ENCODE results near the gene GNAQ. TPM values are rescaled to one million over a fixed set of nuclear protein-coding genes. Genes with fewer than 3 reads are reported as not detected.

Gene GNAQ
- total and polyA plus RNA-seq, 4 donors = 6.8 to 19.6 (median 12.6) TPM

DNA sequence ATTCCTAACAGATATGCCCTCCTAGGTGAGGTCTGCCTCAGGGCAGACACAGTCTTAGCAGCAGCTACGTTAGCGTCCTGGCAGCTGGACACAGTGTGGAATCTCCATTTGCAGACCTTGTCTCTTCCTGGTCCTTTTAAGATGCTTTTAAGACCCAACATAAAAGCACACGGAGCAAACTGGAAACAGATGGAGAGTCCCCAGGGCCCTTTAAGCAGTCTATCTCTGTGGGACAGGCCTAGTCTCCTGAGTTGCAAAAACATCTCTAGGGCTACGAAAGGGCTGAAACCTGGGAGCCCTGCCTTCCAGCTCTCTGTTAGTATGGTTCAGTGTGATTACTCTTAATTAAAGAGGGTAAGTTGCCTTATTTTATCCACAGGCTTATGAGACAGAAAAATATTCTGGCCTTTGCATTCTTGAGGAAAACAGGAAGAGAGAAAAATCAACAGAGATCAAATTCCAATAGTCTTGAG lies 317.5 kb downstream of the GNAQ start:
- TF ChIP-seq, protein P1, sequence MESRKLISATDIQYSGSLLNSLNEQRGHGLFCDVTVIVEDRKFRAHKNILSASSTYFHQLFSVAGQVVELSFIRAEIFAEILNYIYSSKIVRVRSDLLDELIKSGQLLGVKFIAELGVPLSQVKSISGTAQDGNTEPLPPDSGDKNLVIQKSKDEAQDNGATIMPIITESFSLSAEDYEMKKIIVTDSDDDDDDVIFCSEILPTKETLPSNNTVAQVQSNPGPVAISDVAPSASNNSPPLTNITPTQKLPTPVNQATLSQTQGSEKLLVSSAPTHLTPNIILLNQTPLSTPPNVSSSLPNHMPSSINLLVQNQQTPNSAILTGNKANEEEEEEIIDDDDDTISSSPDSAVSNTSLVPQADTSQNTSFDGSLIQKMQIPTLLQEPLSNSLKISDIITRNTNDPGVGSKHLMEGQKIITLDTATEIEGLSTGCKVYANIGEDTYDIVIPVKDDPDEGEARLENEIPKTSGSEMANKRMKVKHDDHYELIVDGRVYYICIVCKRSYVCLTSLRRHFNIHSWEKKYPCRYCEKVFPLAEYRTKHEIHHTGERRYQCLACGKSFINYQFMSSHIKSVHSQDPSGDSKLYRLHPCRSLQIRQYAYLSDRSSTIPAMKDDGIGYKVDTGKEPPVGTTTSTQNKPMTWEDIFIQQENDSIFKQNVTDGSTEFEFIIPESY (IDR thresholded peaks at IDR 0.05) = no peak
- TF ChIP-seq FOXA1 (IDR thresholded peaks at IDR 0.05) (no peak), EGR1 (IDR thresholded peaks at IDR 0.05; ENCODE audit: low read depth in 2 of 2) (no peak), GABPA (IDR thresholded peaks at IDR 0.05 in 1 of 2, conservative IDR thresholded peaks at IDR 0.05 in 1 of 2) (no peak), RAD21 (IDR thresholded peaks at IDR 0.05) (no peak), FOXA2 (IDR thresholded peaks at IDR 0.05) (no peak)
- TF ChIP-seq, protein P2, sequence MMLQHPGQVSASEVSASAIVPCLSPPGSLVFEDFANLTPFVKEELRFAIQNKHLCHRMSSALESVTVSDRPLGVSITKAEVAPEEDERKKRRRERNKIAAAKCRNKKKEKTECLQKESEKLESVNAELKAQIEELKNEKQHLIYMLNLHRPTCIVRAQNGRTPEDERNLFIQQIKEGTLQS (IDR thresholded peaks at IDR 0.05) = no peak
- WGBS = 86% methylated on average over 4 of the region's 4 CpGs
- no peaks in the 10 kb centered on the region for H3K36me3 ChIP-seq (ENCODE audit: control insufficient read depth in 4 of 4, insufficient read depth in 3 of 4, low read depth in 1 of 4, low read length in 3 of 4)
- no peak overlapping the region for H3K9ac ChIP-seq (ENCODE audit: low read depth in 1 of 2, low read length in 2 of 2)
- no peak overlapping the region for H3K4me3 ChIP-seq (ENCODE audit: low read depth in 1 of 3, low read length in 3 of 3)
- no peak for DNase-seq (ENCODE audit: low spot score)
- H3K9me3 ChIP-seq (ENCODE audit: control insufficient read depth in 4 of 4, low read length in 3 of 4) = no peaks in the 10 kb centered on the region
- H3K27me3 ChIP-seq (ENCODE audit: control insufficient read depth in 4 of 4, insufficient read depth in 4 of 4, low read length in 3 of 4) = no peaks in the 10 kb centered on the region
- no peak overlapping the region for H3K27ac ChIP-seq (ENCODE audit: low read depth in 1 of 2, low read length in 2 of 2)
- no peaks in the 10 kb centered on the region for H3K4me1 ChIP-seq (ENCODE audit: control insufficient read depth in 4 of 4, insufficient read depth in 4 of 4, low read length in 3 of 4)

GRCh38 chr9:77712533-77713130 lies 319.0 kb downstream of the GNAQ start:
- WGBS = 87% methylated on average over 9 of the region's 9 CpGs
- no peaks in the 10 kb centered on the region for H3K27me3 ChIP-seq (ENCODE audit: control insufficient read depth in 4 of 4, insufficient read depth in 4 of 4, low read length in 3 of 4)
- no peak overlapping the region for H3K27ac ChIP-seq (ENCODE audit: low read depth in 1 of 2, low read length in 2 of 2)
- no peaks in the 10 kb centered on the region for H3K36me3 ChIP-seq (ENCODE audit: control insufficient read depth in 4 of 4, insufficient read depth in 3 of 4, low read depth in 1 of 4, low read length in 3 of 4)
- no peak for DNase-seq (ENCODE audit: low spot score)
- H3K9ac ChIP-seq (ENCODE audit: low read depth in 1 of 2, low read length in 2 of 2) = no peak overlapping the region
- no peaks in the 10 kb centered on the region for H3K4me1 ChIP-seq (ENCODE audit: control insufficient read depth in 4 of 4, insufficient read depth in 4 of 4, low read length in 3 of 4)
- H3K9me3 ChIP-seq (ENCODE audit: control insufficient read depth in 4 of 4, low read length in 3 of 4) = no peaks in the 10 kb centered on the region
- TF ChIP-seq, protein P3, sequence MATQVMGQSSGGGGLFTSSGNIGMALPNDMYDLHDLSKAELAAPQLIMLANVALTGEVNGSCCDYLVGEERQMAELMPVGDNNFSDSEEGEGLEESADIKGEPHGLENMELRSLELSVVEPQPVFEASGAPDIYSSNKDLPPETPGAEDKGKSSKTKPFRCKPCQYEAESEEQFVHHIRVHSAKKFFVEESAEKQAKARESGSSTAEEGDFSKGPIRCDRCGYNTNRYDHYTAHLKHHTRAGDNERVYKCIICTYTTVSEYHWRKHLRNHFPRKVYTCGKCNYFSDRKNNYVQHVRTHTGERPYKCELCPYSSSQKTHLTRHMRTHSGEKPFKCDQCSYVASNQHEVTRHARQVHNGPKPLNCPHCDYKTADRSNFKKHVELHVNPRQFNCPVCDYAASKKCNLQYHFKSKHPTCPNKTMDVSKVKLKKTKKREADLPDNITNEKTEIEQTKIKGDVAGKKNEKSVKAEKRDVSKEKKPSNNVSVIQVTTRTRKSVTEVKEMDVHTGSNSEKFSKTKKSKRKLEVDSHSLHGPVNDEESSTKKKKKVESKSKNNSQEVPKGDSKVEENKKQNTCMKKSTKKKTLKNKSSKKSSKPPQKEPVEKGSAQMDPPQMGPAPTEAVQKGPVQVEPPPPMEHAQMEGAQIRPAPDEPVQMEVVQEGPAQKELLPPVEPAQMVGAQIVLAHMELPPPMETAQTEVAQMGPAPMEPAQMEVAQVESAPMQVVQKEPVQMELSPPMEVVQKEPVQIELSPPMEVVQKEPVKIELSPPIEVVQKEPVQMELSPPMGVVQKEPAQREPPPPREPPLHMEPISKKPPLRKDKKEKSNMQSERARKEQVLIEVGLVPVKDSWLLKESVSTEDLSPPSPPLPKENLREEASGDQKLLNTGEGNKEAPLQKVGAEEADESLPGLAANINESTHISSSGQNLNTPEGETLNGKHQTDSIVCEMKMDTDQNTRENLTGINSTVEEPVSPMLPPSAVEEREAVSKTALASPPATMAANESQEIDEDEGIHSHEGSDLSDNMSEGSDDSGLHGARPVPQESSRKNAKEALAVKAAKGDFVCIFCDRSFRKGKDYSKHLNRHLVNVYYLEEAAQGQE (IDR thresholded peaks at IDR 0.05) = no peak
- TF ChIP-seq HNF4A (conservative IDR thresholded peaks at IDR 0.05) (no peak), TAF1 (conservative IDR thresholded peaks at IDR 0.05) (no peak), HNF4G (IDR thresholded peaks at IDR 0.05) (no peak)
- no peak overlapping the region for H3K4me3 ChIP-seq (ENCODE audit: low read depth in 1 of 3, low read length in 3 of 3)
